Neural cell (in vitro differentiated cells): Measurements from ENCODE around the gene TNFSF15. TPM values are rescaled to one million over a fixed set of nuclear protein-coding genes. Genes with fewer than 3 reads are reported as not detected.

Experiments
- H2AFZ ChIP-seq: fragments of 200-600, 300-800 bp; sonication (generic), shearing (Covaris generic); 2 replicates; pipeline ENCODE4 v1.6.0; 2014; ENCODE audit warnings: low read depth, mild to moderate bottlenecking, antibody characterized with exemption, low read length, moderate library complexity
- H3F3A ChIP-seq: fragments of 200-600 bp; shearing (Covaris generic); 2 replicates; pipeline ENCODE4 v1.6.1; 2016; ENCODE audit warnings: mild to moderate bottlenecking, moderate library complexity, mixed read lengths, antibody characterized with exemption, low read length; ENCODE audit not compliant: insufficient read depth, poor library complexity, severe bottlenecking
- H3K27ac ChIP-seq: fragments of 200-600, 300-800 bp; sonication (generic), shearing (Covaris generic); 2 replicates; pipeline ENCODE4 v1.5.1; 2014; ENCODE audit warnings: mild to moderate bottlenecking, low read length, moderate library complexity
- H3K27me3 ChIP-seq: fragments of 300-800, 200-600 bp; sonication (generic), shearing (Covaris generic); 2 replicates; pipeline ENCODE4 v1.6.0; 2014; ENCODE audit warnings: mild to moderate bottlenecking, low read depth, low read length, moderate library complexity; ENCODE audit not compliant: insufficient read depth
- H3K36me3 ChIP-seq: fragments of 300-800, 200-600 bp; sonication (generic), shearing (Covaris generic); 2 replicates; pipeline ENCODE4 v1.5.1; 2014; ENCODE audit warnings: mild to moderate bottlenecking, antibody characterized with exemption, low read length, moderate library complexity; ENCODE audit not compliant: insufficient read depth
- H3K4me2 ChIP-seq: fragments of 300-800, 200-600 bp; sonication (generic), shearing (Covaris generic); 2 replicates; pipeline ENCODE4 v1.6.0; 2014; ENCODE audit warnings: mild to moderate bottlenecking, low read length
- H3K4me3 ChIP-seq: fragments of 300-800, 200-600 bp; sonication (generic), shearing (Covaris generic); 2 replicates; pipeline ENCODE4 v1.5.1; 2014; ENCODE audit warnings: mild to moderate bottlenecking, low read length, moderate library complexity
- H3K79me2 ChIP-seq: fragments of 200-600 bp; shearing (Covaris generic); replicated peaks from 2 replicates; pipeline ENCODE4 v1.6.0; 2014; ENCODE audit warnings: mild to moderate bottlenecking, low read length, moderate library complexity; ENCODE audit not compliant: insufficient read depth
- H3K9ac ChIP-seq: fragments of 300-800, 200-600 bp; sonication (generic), shearing (Covaris generic); 2 replicates; pipeline ENCODE4 v1.6.1; 2016; ENCODE audit warnings: mild to moderate bottlenecking, low read length, mixed read lengths
- H3K9me2 ChIP-seq: fragments of 200-600 bp; shearing (Covaris generic); 2 replicates; pipeline ENCODE4 v1.6.1; 2016; ENCODE audit warnings: mild to moderate bottlenecking, low read length, mixed read lengths; ENCODE audit not compliant: insufficient read depth
- H3K9me3 ChIP-seq: fragments of 200-600, 300-800 bp; sonication (generic), shearing (Covaris generic); 2 replicates; pipeline ENCODE4 v1.6.1; 2016; ENCODE audit warnings: mild to moderate bottlenecking, mixed run types, low read length, moderate library complexity, mixed read lengths
- H4K20me1 ChIP-seq: fragments of 200-600 bp; shearing (Covaris generic); 2 replicates; pipeline ENCODE4 v1.6.1; 2016; ENCODE audit warnings: mild to moderate bottlenecking, mixed run types; ENCODE audit not compliant: insufficient read depth
- CTCF ChIP-seq: fragments of 450-650 bp; IDR thresholded peaks from 2 replicates; pipeline ENCODE4 v1.5.1; 2014; ENCODE audit warnings: antibody characterized with exemption, mild to moderate bottlenecking, moderate library complexity; ENCODE audit not compliant: poor library complexity, severe bottlenecking
- EP300 ChIP-seq: fragments of 450-650 bp; conservative IDR thresholded peaks from 2 replicates; pipeline ENCODE4 v1.6.1; 2014; ENCODE audit warnings: antibody characterized with exemption, mild to moderate bottlenecking, moderate library complexity; ENCODE audit not compliant: poor library complexity, severe bottlenecking
- EZH2 ChIP-seq: fragments of 200-600, 300-800 bp; shearing (Covaris generic), sonication (generic); IDR thresholded peaks from 2 replicates; pipeline ENCODE4 v1.6.1; 2014; ENCODE audit warnings: antibody characterized with exemption, low read length, borderline replicate concordance, mild to moderate bottlenecking; ENCODE audit not compliant: insufficient read depth, poor library complexity, severe bottlenecking
- MXI1 ChIP-seq: fragments of 450-650 bp; conservative IDR thresholded peaks from 2 replicates; pipeline ENCODE4 v1.6.1; 2014; ENCODE audit warnings: antibody characterized with exemption, mild to moderate bottlenecking; ENCODE audit not compliant: poor library complexity, severe bottlenecking
- POLR2AphosphoS5 ChIP-seq: IDR thresholded peaks from 2 replicates; pipeline ENCODE4 v1.6.1; 2012
- RAD21 ChIP-seq: fragments of 450-650 bp; conservative IDR thresholded peaks from 2 replicates; pipeline ENCODE4 v1.6.1; 2014; ENCODE audit warnings: antibody characterized with exemption, mild to moderate bottlenecking, moderate library complexity
- REST ChIP-seq: IDR thresholded peaks from 2 replicates; pipeline ENCODE4 v1.6.1; 2012; ENCODE audit warnings: borderline replicate concordance
- SMC3 ChIP-seq: fragments of 450-650 bp; conservative IDR thresholded peaks from 2 replicates; pipeline ENCODE4 v1.6.1; 2014; ENCODE audit warnings: antibody characterized with exemption, mild to moderate bottlenecking, moderate library complexity; ENCODE audit not compliant: poor library complexity
- TAF1 ChIP-seq: IDR thresholded peaks from 2 replicates; pipeline ENCODE4 v1.6.1; 2012; ENCODE audit warnings: low read depth
- polyA plus RNA-seq: library from polyadenylated mRNA; depleted of rRNA; stranded (reverse); fragments of >200 nt; gene quantifications from 2 replicates; pipeline ENCODE4 v1.2.3, GENCODE V29; 2014

TNFSF15 gene
- polyA plus RNA-seq, 1 donor from 2014 or later, result not detected

GRCh38 chr9:114799925-114800324 is 5.9 kb downstream of the TNFSF15 start:
- Histone ChIP-seq H3K27me3 (no peaks in the 10 kb centered on the region), H4K20me1 (no peaks in the 10 kb centered on the region), H3K4me3 (no peak overlapping the region), H3K79me2 (no peaks in the 10 kb centered on the region), H3K27ac (no peak overlapping the region), H3K9me2 (no peaks in the 10 kb centered on the region), H3K9ac (no peak overlapping the region), H2AFZ (no peak overlapping the region), H3K4me2 (no peak overlapping the region), H3K36me3 (no peaks in the 10 kb centered on the region), H3F3A (no peaks in the 10 kb centered on the region), H3K9me3 (no peaks in the 10 kb centered on the region)
- TF ChIP-seq CTCF (no peak), REST (no peak), MXI1 (no peak), EP300 (no peak), SMC3 (no peak), EZH2 (no peak), POLR2AphosphoS5 (no peak), RAD21 (no peak), TAF1 (no peak)

GRCh38 chr9:114799441-114799840 is 6.4 kb downstream of the TNFSF15 start:
- Histone ChIP-seq H3K9ac (no peak overlapping the region), H3F3A (no peaks in the 10 kb centered on the region), H3K9me2 (no peaks in the 10 kb centered on the region), H3K4me3 (no peak overlapping the region), H3K27me3 (no peaks in the 10 kb centered on the region), H3K9me3 (no peaks in the 10 kb centered on the region), H3K27ac (no peak overlapping the region), H3K4me2 (no peak overlapping the region), H3K79me2 (no peaks in the 10 kb centered on the region), H4K20me1 (no peaks in the 10 kb centered on the region), H3K36me3 (no peaks in the 10 kb centered on the region), H2AFZ (no peak overlapping the region)
- TF ChIP-seq TAF1 (no peak), EP300 (no peak), SMC3 (no peak), EZH2 (no peak), REST (no peak), CTCF (no peak), RAD21 (no peak), MXI1 (no peak), POLR2AphosphoS5 (no peak)
